ENCODE data around the gene EYA3. TPM values are rescaled to one million over a fixed set of nuclear protein-coding genes. Genes with fewer than 3 reads are reported as not detected.

Gene EYA3
- total RNA-seq, 1 experiment from 2014 or later: 32.7 TPM

- H3K27ac Mint-ChIP-seq: no peak overlapping the region
- no peak overlapping the region for H3K23ac ChIP-seq (ENCODE audit: insufficient read length, low read depth, low read length)
Observed at GRCh38 chr1:27973771-27974416, 114.5 kb downstream of the EYA3 start.

More at GRCh38 chr1:27973771-27974416, 114.5 kb downstream of the EYA3 start:
- H3K79me2 ChIP-seq (ENCODE audit: insufficient read depth, low read length): no peaks in the 10 kb centered on the region
- no peaks in the 10 kb centered on the region for H3K27me3 Mint-ChIP-seq (ENCODE audit: low read depth)
- H4K91ac ChIP-seq (ENCODE audit: insufficient read length, low read depth, low read length): no peak overlapping the region
- no peak overlapping the region for H3K4me3 Mint-ChIP-seq
- H3K27me3 ChIP-seq (ENCODE audit: insufficient read depth, low read length): no peaks in the 10 kb centered on the region
- H2AFZ ChIP-seq (ENCODE audit: low read length): no peak overlapping the region
- no peaks in the 10 kb centered on the region for H3K9me3 ChIP-seq (ENCODE audit: control insufficient read depth, low read depth, low read length)
- no peak overlapping the region for H3K27ac ChIP-seq (ENCODE audit: insufficient read length, low read depth, low read length)
- H3K23me2 ChIP-seq (ENCODE audit: insufficient read length, low read depth, low read length, poor library complexity, severe bottlenecking): no peaks in the 10 kb centered on the region
- H3K4me1 ChIP-seq (ENCODE audit: insufficient read depth, low read length): no peaks in the 10 kb centered on the region
- H3K9ac ChIP-seq (ENCODE audit: extremely low read depth, insufficient read length, low read length): no peak overlapping the region
- H3K9me3 Mint-ChIP-seq: no peaks in the 10 kb centered on the region
- H3K14ac ChIP-seq (ENCODE audit: insufficient read depth, low read length): no peak overlapping the region
- H3K4me2 ChIP-seq (ENCODE audit: insufficient read depth, insufficient read length, low read length): no peak overlapping the region
- H2BK5ac ChIP-seq (ENCODE audit: insufficient read length, low read length): no peak overlapping the region
- no peak overlapping the region for H4K8ac ChIP-seq (replicated peaks; ENCODE audit: insufficient read length, low read depth, low read length)
- no peak for DNase-seq
- H2BK15ac ChIP-seq (ENCODE audit: low read depth, low read length): no peak overlapping the region
- no CpG with 5 or more reads among the region's 4 CpGs for WGBS (ENCODE audit: extremely low coverage, insufficient read length, low lambda C conversion rate)
- no peak overlapping the region for H3K56ac ChIP-seq (ENCODE audit: insufficient read length, low read depth, low read length)
- H2BK12ac ChIP-seq (ENCODE audit: insufficient read length, low read depth, low read length): no peak overlapping the region
- H3K4me1 Mint-ChIP-seq: no peaks in the 10 kb centered on the region
- peaks cover 0 to 23% (median 10%) of the 10 kb centered on the region in 3 experiments; a peak in 6 of 7 replicates for H3K36me3 Mint-ChIP-seq (ENCODE audit: insufficient read depth in 1 of 3, low read depth in 3 of 3)
- H4K20me1 ChIP-seq (ENCODE audit: control insufficient read depth, insufficient read depth, insufficient read length): no peaks in the 10 kb centered on the region
- H4K5ac ChIP-seq (ENCODE audit: insufficient read length, low read depth, low read length): no peak overlapping the region
- H2BK120ac ChIP-seq (ENCODE audit: low read depth, low read length, poor library complexity, severe bottlenecking): no peak overlapping the region
- no peak overlapping the region for H2AK5ac ChIP-seq (ENCODE audit: insufficient read length, low read length)
- no peak for TF ChIP-seq CTCF (conservative IDR thresholded peaks at IDR 0.05)
- no peak overlapping the region for H3K4ac ChIP-seq (ENCODE audit: low read depth, low read length)
- no peak overlapping the region for H2BK20ac ChIP-seq (ENCODE audit: low read depth, low read length, poor library complexity, severe bottlenecking)
- H3K79me1 ChIP-seq (ENCODE audit: insufficient read depth, low read depth, low read length, poor library complexity, severe bottlenecking): no peaks in the 10 kb centered on the region
- no peak overlapping the region for H3K18ac ChIP-seq (ENCODE audit: insufficient read length, low read depth, low read length)
- no peak overlapping the region for H3T11ph ChIP-seq (ENCODE audit: low read length)

All from H9 (cell line).